KG1 (cell line): ENCODE results near the gene PAX4.
"Not testable (repeated sequence)": the region's sequence is repeated elsewhere in the genome, so short reads cannot be mapped to it uniquely, and the experiment has no call there.

Experiments used
- DNase-seq: peaks from one replicate; lab custom pipeline; 2025; lab: John Stamatoyannopoulos, UW

PAX4 gene

GRCh38 chr7:127585044-127585953 lies 32.6 kb downstream of the PAX4 start, which contains the start of gene GCC1:
GCC1 (minus strand) TSS chr7:127585596; CDS start chr7:127585182, 414 bp downstream.
- peak; percentile 28 for DNase-seq

- DNase-seq, result no peak
Measured at GRCh38 chr7:127584648-127585043, 33.3 kb downstream of the PAX4 start.

GRCh38 chr7:127582361-127582760 lies 35.6 kb downstream of the PAX4 start:
- DNase-seq, result no peak

GRCh38 chr7:127581716-127582115 lies 36.2 kb downstream of the PAX4 start:
- no peak for DNase-seq

GRCh38 chr7:127580612-127581011 lies 37.3 kb downstream of the PAX4 start:
- DNase-seq, result no peak

- DNase-seq, result no peak
Measured at GRCh38 chr7:127578711-127579275, 39.1 kb downstream of the PAX4 start.

- no peak for DNase-seq
Measured at GRCh38 chr7:127578036-127578684, 39.8 kb downstream of the PAX4 start.

GRCh38 chr7:127571741-127572505 lies 46.0 kb downstream of the PAX4 start:
- no peak for DNase-seq

GRCh38 chr7:127568034-127568433 lies 49.9 kb downstream of the PAX4 start:
- DNase-seq, result not testable (repeated sequence)

GRCh38 chr7:127566242-127566641 lies 51.7 kb downstream of the PAX4 start:
- no peak for DNase-seq
